ENCODE results near the gene VSX1.

GRCh38 chr20:25083141-25083772 is 1.3 kb upstream of the VSX1 start:
- TF ChIP-seq ZNF10 (tag by site-specific recombination; IDR thresholded peaks at IDR 0.05) (no peak), CTCF (tag by site-specific recombination; IDR thresholded peaks at IDR 0.05) (no peak), ZBTB49 (tag by site-specific recombination; IDR thresholded peaks at IDR 0.05; ENCODE audit: low read depth) (no peak), ZNF184 (tag by site-specific recombination; IDR thresholded peaks at IDR 0.05) (no peak), SETDB1 (IDR thresholded peaks at IDR 0.05; ENCODE audit: insufficient read length, low read length) (no peak), YY1 (tag by site-specific recombination; IDR thresholded peaks at IDR 0.05) (no peak), ZNF133 (tag by site-specific recombination; IDR thresholded peaks at IDR 0.05) (no peak), ZNF274 (IDR thresholded peaks at IDR 0.05; ENCODE audit: low read length) (no peak), ZNF274 (tag by site-specific recombination; IDR thresholded peaks at IDR 0.05; ENCODE audit: borderline replicate concordance) (no peak), ZSCAN4 (tag by site-specific recombination; IDR thresholded peaks at IDR 0.05) (no peak), ZSCAN5A (tag by site-specific recombination; IDR thresholded peaks at IDR 0.05) (no peak), ZBTB7A (tag by site-specific recombination; IDR thresholded peaks at IDR 0.05; ENCODE audit: low read depth) (no peak), PRDM4 (tag by site-specific recombination; IDR thresholded peaks at IDR 0.05) (no peak), ZNF830 (tag by site-specific recombination; IDR thresholded peaks at IDR 0.05; ENCODE audit: low read depth) (no peak), ZNF18 (tag by site-specific recombination; IDR thresholded peaks at IDR 0.05) (no peak)

Measured in HEK293 (cell line).